Measurements from ENCODE around the gene ZDHHC8.

DNA sequence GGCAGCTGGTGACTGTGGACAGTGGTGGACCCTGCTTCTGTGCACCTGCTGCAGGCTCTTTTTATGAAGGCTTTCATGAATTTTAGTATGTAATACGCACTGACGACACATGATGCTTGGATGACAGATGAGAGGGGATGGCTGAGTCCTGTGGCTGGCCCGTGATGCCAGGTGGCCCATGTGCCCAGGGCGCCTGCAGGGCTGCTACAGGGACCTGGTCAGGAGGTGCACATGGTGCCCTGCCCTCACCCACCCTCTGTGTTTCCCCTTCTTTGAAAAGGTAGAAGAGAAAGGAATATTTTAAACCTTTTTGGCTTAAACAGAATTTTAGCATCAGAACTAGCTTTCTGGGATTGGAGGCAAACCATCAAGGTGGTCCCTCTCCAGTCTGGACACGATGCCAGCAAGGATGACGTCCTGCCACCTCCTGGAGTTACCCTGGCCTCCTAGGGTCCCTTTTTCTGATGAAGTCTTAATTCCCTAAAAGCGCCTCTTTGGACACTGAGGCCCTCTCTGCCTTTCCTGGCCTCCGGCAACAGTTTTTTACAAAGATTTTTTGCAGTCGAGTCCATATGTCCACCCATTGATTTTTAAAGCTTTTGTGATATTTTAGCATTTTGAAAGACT lies 21.1 kb upstream of the ZDHHC8 start:
- TF ChIP-seq, protein P1, sequence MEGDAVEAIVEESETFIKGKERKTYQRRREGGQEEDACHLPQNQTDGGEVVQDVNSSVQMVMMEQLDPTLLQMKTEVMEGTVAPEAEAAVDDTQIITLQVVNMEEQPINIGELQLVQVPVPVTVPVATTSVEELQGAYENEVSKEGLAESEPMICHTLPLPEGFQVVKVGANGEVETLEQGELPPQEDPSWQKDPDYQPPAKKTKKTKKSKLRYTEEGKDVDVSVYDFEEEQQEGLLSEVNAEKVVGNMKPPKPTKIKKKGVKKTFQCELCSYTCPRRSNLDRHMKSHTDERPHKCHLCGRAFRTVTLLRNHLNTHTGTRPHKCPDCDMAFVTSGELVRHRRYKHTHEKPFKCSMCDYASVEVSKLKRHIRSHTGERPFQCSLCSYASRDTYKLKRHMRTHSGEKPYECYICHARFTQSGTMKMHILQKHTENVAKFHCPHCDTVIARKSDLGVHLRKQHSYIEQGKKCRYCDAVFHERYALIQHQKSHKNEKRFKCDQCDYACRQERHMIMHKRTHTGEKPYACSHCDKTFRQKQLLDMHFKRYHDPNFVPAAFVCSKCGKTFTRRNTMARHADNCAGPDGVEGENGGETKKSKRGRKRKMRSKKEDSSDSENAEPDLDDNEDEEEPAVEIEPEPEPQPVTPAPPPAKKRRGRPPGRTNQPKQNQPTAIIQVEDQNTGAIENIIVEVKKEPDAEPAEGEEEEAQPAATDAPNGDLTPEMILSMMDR (IDR thresholded peaks at IDR 0.05): no peak
- TF ChIP-seq POLR2A (IDR thresholded peaks at IDR 0.05): no peak
